ES-I3 (cell line): ENCODE results near the gene ZNF322.
A peak's percentile ranks its signal among the peaks of the same experiment; 100 is the strongest.
"Not testable (repeated sequence)": the region's sequence is repeated elsewhere in the genome, so short reads cannot be mapped to it uniquely, and the experiment has no call there.

Experiments
- H3K36me3 ChIP-seq: 2 replicates; pipeline ENCODE4 v1.6.1; 2013; ENCODE audit warnings: mild to moderate bottlenecking, low read length, control low read depth, moderate library complexity; ENCODE audit not compliant: insufficient read depth
- H3K4me1 ChIP-seq: 2 replicates; pipeline ENCODE4 v1.6.1; 2013; ENCODE audit warnings: mild to moderate bottlenecking, control low read depth, low read length; ENCODE audit not compliant: insufficient read depth
- H3K9ac ChIP-seq: 2 replicates; pipeline ENCODE4 v1.6.1; 2013; ENCODE audit warnings: low read depth, mild to moderate bottlenecking, low read length, moderate library complexity
- H3K9me3 ChIP-seq: 2 replicates; pipeline ENCODE4 v1.6.1; 2013; ENCODE audit warnings: mild to moderate bottlenecking, low read length, moderate library complexity; ENCODE audit not compliant: control insufficient read depth, insufficient read depth

ZNF322 gene

DNA sequence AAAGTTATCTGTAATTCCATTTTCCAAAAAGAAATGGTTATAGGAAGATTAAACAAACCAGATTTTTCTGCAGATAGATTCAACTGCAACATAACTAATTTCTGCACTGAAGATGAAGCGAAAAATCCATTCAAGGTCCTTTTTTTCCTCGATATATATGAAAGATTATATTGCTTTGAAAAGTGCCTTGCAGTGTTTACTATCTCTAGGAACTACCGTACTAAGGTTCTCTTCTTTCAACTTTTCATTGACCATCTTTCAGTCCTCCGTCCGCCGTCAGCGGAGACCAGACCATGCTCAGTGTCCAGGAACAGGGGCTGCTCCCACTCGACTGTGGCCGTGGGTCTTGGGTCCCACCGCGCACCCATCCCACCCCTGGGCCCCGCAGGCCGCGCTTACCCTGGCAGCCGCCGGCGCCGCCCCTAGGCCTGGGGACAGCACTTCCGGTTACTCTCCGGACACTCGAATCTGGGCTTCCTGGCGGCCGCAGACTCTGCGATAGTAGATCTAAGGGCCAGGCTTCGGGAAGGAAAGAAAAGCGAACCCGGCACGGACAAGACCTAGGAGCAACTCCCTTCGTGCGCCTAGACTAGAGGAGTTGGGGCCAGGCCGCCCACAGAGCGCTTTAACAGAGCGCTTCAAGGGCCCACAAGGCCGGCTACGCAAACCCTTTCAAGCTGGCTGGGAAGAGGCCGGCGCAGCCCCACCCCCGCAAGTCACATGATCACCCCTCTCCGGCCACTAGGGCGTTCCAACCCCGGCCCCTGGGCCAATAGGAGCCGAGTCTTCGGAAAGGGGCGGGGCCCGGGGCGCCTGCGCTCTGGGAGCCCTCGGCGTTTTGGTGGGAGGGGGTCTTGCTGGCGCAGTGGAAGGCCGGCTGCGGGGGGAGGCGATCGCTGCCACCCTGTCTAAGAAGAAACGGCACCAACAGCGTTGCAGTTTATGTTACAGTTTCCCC lies at the start of gene ZNF322:
Gene ZNF322 (minus strand): TSS at position 705 of the 958 bp plus-strand sequence. CDS start 21,193 bp downstream, outside the sequence.
- peaks cover 9% of the 10 kb centered on the region; the same call in 1 of the 2 replicates for H3K36me3 ChIP-seq
- H3K4me1 ChIP-seq = no peaks in the 10 kb centered on the region
- no peaks in the 10 kb centered on the region for H3K9me3 ChIP-seq
- H3K9ac ChIP-seq = peak within 1 kb of the TSS; percentile 88

- not testable (repeated sequence) for H3K9ac ChIP-seq, H3K9me3 ChIP-seq, H3K36me3 ChIP-seq, H3K4me1 ChIP-seq
Measured at GRCh38 chr6:26705780-26706179, 46.2 kb upstream of the ZNF322 start.

- H3K9me3 ChIP-seq, H3K36me3 ChIP-seq, H3K4me1 ChIP-seq, H3K9ac ChIP-seq: not testable (repeated sequence)
Measured at GRCh38 chr6:26705352-26705751, 45.8 kb upstream of the ZNF322 start.

GRCh38 chr6:26701023-26701747 lies 41.6 kb upstream of the ZNF322 start:
- not testable (repeated sequence) for H3K9me3 ChIP-seq, H3K9ac ChIP-seq, H3K4me1 ChIP-seq, H3K36me3 ChIP-seq

DNA sequence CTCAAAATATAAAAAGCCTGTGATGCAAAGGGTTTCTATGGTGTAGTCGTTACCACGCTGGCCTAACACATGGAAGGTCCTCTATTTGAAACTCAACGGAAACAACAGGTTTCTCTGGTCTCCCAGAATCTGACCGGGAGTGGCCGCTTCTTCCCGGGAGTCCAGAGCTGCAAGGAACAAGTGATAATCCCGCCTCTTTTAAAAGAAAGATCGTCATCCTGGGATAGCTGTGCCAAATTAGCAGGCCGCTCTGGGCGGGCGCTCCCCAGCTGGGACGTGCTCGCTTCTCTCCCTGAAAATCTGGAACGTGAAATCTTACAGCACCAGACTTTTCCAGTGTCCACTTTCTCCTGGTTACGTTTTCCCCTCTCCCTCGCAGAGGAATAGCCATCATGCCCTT lies 38.0 kb upstream of the ZNF322 start:
- H3K9me3 ChIP-seq, H3K4me1 ChIP-seq, H3K36me3 ChIP-seq, H3K9ac ChIP-seq: not testable (repeated sequence)

DNA sequence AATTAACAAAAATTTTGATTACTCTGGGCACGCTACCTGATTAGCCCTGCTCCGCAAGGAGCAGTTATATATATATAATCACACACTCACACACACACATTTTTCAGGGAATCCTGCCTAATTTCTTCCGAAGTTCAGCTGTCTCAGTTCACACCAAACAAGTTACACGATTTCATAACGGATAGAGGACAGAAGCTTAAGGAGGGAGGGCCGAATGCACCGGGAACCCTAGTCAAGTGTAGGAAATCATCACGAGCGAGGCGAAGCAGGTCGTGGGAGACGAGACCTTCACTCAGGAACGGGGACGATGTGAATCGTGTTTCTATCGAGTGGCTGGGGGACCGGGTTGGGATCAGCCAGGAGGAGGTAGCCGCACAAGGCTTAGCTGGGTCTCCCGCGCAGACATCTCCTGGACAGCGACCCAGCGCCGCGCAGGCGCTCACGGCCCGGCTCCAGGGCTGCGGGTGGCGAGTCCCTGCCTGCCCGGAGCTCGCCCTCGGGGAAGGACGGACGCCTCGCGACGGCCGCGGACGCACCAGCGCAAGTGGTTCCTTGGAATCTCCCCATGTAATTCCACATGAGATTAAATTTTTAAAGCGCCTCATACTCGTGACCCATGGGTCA lies 29.9 kb upstream of the ZNF322 start:
- H3K9ac ChIP-seq, H3K4me1 ChIP-seq, H3K36me3 ChIP-seq, H3K9me3 ChIP-seq: not testable (repeated sequence)

DNA sequence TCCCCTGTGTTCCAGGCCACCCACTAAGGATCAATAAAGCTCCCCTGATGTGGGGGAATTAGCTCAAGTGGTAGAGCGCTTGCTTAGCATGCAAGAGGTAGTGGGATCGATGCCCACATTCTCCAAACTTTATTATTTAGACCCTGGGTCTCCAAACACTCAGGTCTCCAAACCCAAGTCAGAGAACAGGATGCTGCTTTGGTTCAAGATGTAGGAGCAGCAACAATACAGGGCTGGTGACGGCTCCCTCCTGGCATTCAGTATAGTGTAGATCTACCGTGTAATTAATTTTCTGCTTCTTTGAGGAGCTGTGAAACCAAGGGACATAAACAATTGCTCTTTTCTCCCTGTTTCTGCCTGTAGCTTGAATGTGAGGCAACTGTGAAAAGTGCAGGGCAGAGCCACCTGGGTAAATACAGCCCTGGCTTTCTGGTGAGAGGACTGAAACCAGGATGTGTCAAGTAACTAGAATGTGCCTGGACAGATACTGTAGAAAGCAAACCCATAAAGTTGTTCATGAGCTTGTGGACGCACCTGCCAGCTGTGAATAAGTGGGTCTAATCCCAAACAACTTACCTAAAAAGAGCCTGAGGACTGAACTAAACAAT lies 23.0 kb upstream of the ZNF322 start:
- H3K9ac ChIP-seq = not testable (repeated sequence)

GRCh38 chr6:26673287-26673686 lies 13.7 kb upstream of the ZNF322 start:
- H3K4me1 ChIP-seq, H3K36me3 ChIP-seq, H3K9ac ChIP-seq, H3K9me3 ChIP-seq: not testable (repeated sequence)

More for the DNA sequence above, 23.0 kb upstream of the ZNF322 start:
- H3K9me3 ChIP-seq, H3K4me1 ChIP-seq, H3K36me3 ChIP-seq: not testable (repeated sequence)

DNA sequence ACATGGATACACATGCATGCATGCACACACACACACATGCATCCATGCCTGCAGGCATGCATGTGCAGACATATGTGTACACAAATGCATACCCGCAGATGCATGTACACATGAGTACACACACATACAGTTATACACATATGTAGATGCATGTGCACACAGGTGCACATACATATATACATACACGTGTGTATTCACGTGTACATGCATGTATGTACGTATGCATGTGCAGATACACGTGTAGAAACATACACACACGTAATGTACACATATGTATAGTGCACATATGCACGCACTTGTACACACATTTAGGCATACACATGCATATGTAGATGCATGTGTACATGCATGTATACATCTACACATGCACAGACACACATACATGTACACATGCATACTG lies 11.0 kb upstream of the ZNF322 start:
- H3K9me3 ChIP-seq, H3K36me3 ChIP-seq, H3K9ac ChIP-seq, H3K4me1 ChIP-seq: not testable (repeated sequence)

GRCh38 chr6:26670003-26670402 lies 10.5 kb upstream of the ZNF322 start:
- H3K4me1 ChIP-seq, H3K9me3 ChIP-seq, H3K9ac ChIP-seq, H3K36me3 ChIP-seq: not testable (repeated sequence)

DNA sequence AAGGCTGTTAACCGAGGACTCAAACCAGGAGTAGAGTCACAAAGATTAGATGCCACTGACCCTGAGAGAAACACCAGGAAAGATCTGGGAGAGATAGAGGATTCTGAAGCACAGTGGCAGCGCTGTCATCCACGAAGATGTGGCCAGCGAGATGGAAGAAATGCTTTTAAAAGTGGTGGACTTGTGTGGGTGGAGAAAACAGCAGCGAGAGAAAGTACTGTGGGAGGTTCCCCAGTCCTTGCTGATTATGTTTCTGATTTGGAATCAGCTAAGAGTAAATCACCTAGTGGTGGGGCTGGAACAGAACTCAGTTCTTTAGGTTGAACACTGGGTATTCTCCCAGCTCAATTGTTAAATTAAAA lies 435 bp upstream of the ZNF322 start:
- no peaks in the 10 kb centered on the region for H3K4me1 ChIP-seq
- peak overlapping the region; percentile 88 for H3K9ac ChIP-seq
- H3K9me3 ChIP-seq = no peaks in the 10 kb centered on the region
- peaks cover 9% of the 10 kb centered on the region; the same call in 1 of the 2 replicates for H3K36me3 ChIP-seq

DNA sequence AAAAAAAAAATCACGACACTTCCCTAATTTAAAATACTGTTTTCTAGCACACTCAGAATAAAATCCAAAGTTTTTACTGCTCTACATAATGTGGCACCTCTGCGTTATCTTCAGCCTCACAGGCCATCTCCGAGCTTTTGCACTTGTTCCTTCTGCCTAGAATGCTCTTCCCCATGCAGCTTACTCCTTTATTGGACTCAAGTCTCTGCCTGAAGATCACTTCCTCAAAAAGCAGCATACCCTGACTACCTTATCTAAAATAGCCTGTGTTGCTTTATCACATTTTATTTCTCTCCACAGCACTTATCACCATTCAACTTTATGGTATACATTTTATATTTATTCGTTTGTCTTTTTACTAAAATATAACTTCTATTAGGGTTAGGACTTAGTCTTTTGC lies 2.3 kb downstream of the ZNF322 start:
- Histone ChIP-seq H3K9me3 (no peaks in the 10 kb centered on the region; the same call in 1 of the 2 replicates), H3K4me1 (no peaks in the 10 kb centered on the region), H3K36me3 (peaks cover 9% of the 10 kb centered on the region; the same call in 1 of the 2 replicates), H3K9ac (no peak overlapping the region)

- Histone ChIP-seq H3K4me1 (no peaks in the 10 kb centered on the region), H3K9me3 (no peaks in the 10 kb centered on the region; the same call in 1 of the 2 replicates), H3K9ac (no peak overlapping the region), H3K36me3 (peaks cover 11% of the 10 kb centered on the region; the same call in 1 of the 2 replicates)
Measured at GRCh38 chr6:26653007-26653406, 6.5 kb downstream of the ZNF322 start.

GRCh38 chr6:26651133-26651781 lies 8.3 kb downstream of the ZNF322 start:
- Histone ChIP-seq H3K36me3 (peaks cover 8% of the 10 kb centered on the region; the same call in 1 of the 2 replicates), H3K9ac (no peak overlapping the region), H3K4me1 (no peaks in the 10 kb centered on the region), H3K9me3 (no peaks in the 10 kb centered on the region; the same call in 1 of the 2 replicates)
